Activated T-cell treated with anti-CD3 and anti-CD28 coated beads, Interleukin-2, amount 50 U/mL, for 72 hours (primary cell): Measurements from ENCODE around the gene TCF12. TPM values are rescaled to one million over a fixed set of nuclear protein-coding genes. Genes with fewer than 3 reads are reported as not detected.

Source experiments
- ATAC-seq, 2 donors: fragments of 150-1000 bp; cut with Tn5 transposase; replicated peaks in 1 of 2; 2 replicates each; pipeline ENCODE4 v1.10.0; 2021; ENCODE audit warnings: moderate library complexity in 2 of 2, mild to moderate bottlenecking in 1 of 2
- DNase-seq, 2 donors: peaks; one replicate each; pipeline ENCODE4 v3.0.0; 2021 to 2022; ENCODE audit warnings: mixed read lengths in 1 of 2
- H3K27ac Mint-ChIP-seq: one replicate; pipeline ENCODE4 v1.8.0; 2022; ENCODE audit warnings: mild to moderate bottlenecking, moderate library complexity, mixed read lengths
- H3K27me3 Mint-ChIP-seq: one replicate; pipeline ENCODE4 v1.8.0; 2022; ENCODE audit warnings: low read depth, mixed read lengths
- H3K36me3 Mint-ChIP-seq, 2 donors: one replicate each; pipeline ENCODE4 v1.8.0; 2022; ENCODE audit warnings: mixed read lengths in 2 of 2, mild to moderate bottlenecking in 1 of 2; ENCODE audit not compliant: insufficient read depth in 2 of 2
- H3K4me1 Mint-ChIP-seq: one replicate; pipeline ENCODE4 v1.8.0; 2022; ENCODE audit warnings: low read depth, mixed read lengths
- H3K4me3 Mint-ChIP-seq, 2 donors: one replicate each; pipeline ENCODE4 v1.8.0; 2022; ENCODE audit warnings: mild to moderate bottlenecking in 2 of 2, mixed read lengths in 2 of 2, moderate library complexity in 2 of 2
- H3K9me3 Mint-ChIP-seq, 2 donors: one replicate each; pipeline ENCODE4 v1.8.0; 2022; ENCODE audit warnings: mixed read lengths in 2 of 2
- total RNA-seq, 2 donors: library from RNA; stranded (reverse); gene quantifications; one replicate each; pipeline ENCODE4 v1.2.3, GENCODE V29; 2022

TCF12 gene
- total RNA-seq, 2 donors from 2014 or later: 93.0 to 108 TPM

DNA sequence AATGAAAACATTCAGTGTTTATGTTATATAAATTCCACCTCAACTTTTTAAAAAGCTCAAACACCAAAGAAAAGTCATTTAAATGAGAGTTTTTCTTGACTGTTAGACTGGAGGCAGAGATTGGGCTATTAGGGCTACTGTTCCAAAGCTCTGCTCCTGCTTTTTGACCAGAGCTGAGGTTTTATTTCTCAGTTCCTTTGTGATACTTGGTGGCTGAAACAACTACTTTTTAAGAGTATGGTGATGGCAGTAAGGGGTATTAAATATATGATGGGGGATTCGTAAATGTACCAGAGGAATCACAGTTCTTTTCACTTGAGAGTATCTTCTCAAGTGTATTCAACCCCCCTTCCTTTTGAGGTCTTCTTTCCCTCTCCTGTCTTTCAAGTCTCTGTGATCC is 271.8 kb downstream of the TCF12 start:
- H3K27ac Mint-ChIP-seq: no peak overlapping the region
- no peaks in the 10 kb centered on the region for H3K4me1 Mint-ChIP-seq
- H3K27me3 Mint-ChIP-seq: no peaks in the 10 kb centered on the region
- no peak for ATAC-seq
- H3K9me3 Mint-ChIP-seq: peaks cover 1 to 2% of the 10 kb centered on the region in 2 donors
- H3K4me3 Mint-ChIP-seq: no peak overlapping the region
- DNase-seq: no peak
- peaks cover 2 to 21% of the 10 kb centered on the region in 2 donors for H3K36me3 Mint-ChIP-seq

- DNase-seq (no peak), ATAC-seq (no peak)
- no peaks in the 10 kb centered on the region for H3K4me1 Mint-ChIP-seq
- H3K36me3 Mint-ChIP-seq: peaks cover 0 to 16% of the 10 kb centered on the region in 2 donors
- H3K4me3 Mint-ChIP-seq: no peak overlapping the region
- no peaks in the 10 kb centered on the region for H3K27me3 Mint-ChIP-seq
- no peaks in the 10 kb centered on the region for H3K9me3 Mint-ChIP-seq
- H3K27ac Mint-ChIP-seq: no peak overlapping the region
Measured at GRCh38 chr15:57193161-57193560, 274.7 kb downstream of the TCF12 start.

- peaks cover 0 to 16% of the 10 kb centered on the region in 2 donors for H3K36me3 Mint-ChIP-seq
Measured at GRCh38 chr15:57195326-57195725, 276.9 kb downstream of the TCF12 start.

GRCh38 chr15:57196865-57197264 is 278.4 kb downstream of the TCF12 start:
- DNase-seq (no peak), ATAC-seq (no peak)
- no peaks in the 10 kb centered on the region for H3K4me1 Mint-ChIP-seq
- no peaks in the 10 kb centered on the region for H3K27me3 Mint-ChIP-seq
- no peak overlapping the region for H3K4me3 Mint-ChIP-seq
- H3K9me3 Mint-ChIP-seq: no peaks in the 10 kb centered on the region
- H3K36me3 Mint-ChIP-seq: peaks cover 0 to 13% of the 10 kb centered on the region in 2 donors
- no peak overlapping the region for H3K27ac Mint-ChIP-seq

More at GRCh38 chr15:57195326-57195725, 276.9 kb downstream of the TCF12 start:
- H3K27me3 Mint-ChIP-seq: no peaks in the 10 kb centered on the region
- no peak overlapping the region for H3K4me3 Mint-ChIP-seq
- DNase-seq (no peak), ATAC-seq (no peak)
- no peak overlapping the region for H3K27ac Mint-ChIP-seq
- H3K4me1 Mint-ChIP-seq: no peaks in the 10 kb centered on the region
- H3K9me3 Mint-ChIP-seq: no peaks in the 10 kb centered on the region

DNA sequence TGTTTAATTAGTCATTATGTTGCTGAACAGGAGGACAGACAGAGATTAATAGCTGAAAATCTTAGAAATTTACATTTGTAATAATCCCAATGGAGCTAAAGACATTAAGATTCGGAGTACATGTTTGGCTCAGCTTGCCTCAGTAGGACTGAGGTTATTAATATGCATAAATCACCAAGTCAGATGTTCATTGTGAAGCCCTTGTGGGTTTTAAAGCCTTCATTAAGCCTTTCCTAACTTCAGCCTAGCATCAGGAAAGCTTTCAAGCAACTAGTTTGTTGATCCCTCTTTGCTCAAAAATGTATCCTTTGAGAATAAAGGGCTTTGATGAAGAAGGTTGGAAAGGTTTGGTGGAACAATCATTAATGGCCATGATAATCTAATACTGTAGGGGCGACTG is 279.7 kb downstream of the TCF12 start:
- ATAC-seq (no peak), DNase-seq (no peak)
- H3K36me3 Mint-ChIP-seq: peaks cover 0 to 10% of the 10 kb centered on the region in 2 donors
- H3K4me3 Mint-ChIP-seq: no peak overlapping the region
- no peaks in the 10 kb centered on the region for H3K4me1 Mint-ChIP-seq
- peak overlapping the region; percentile 65 for H3K27ac Mint-ChIP-seq
- H3K9me3 Mint-ChIP-seq: no peaks in the 10 kb centered on the region
- H3K27me3 Mint-ChIP-seq: no peaks in the 10 kb centered on the region

DNA sequence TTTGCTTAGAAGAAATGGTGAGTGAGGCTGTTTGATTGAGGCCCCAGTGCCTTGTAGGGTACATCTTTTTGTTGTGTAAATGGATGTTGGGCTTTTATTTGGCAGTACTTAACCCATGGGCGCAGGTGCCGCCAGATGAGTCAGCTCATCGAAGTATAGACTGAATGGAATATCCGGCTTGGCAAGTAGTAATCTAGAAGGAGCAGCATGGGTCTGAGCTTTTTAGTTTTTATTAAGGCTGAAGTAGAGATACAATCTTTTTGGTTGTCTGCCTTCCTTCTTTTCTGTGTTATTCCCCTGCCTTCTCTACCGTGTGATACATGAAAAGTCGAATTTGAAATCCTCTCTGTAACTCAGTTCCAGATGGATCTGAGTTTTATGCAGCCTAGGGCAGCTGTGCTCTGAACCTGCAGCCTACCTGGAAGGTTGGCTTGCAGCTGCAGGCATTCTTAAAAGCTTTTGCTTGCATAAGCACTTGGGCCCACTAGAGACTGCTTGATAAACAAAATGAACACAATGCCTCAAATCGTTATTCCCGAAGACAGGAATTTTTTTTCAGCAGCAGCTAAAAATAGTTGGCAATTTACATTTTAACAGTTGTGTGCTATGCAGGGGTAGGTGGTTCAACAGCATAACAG is 280.3 kb downstream of the TCF12 start:
- Mint-ChIP-seq H3K27ac (no peak overlapping the region), H3K4me1 (no peaks in the 10 kb centered on the region), H3K4me3 (no peak overlapping the region), H3K27me3 (no peaks in the 10 kb centered on the region), H3K9me3 (no peaks in the 10 kb centered on the region), H3K36me3 (peaks cover 0 to 8% of the 10 kb centered on the region in 2 donors)
- DNase-seq (no peak), ATAC-seq (no peak)

GRCh38 chr15:57201578-57201977 is 283.1 kb downstream of the TCF12 start:
- no peaks in the 10 kb centered on the region for H3K27me3 Mint-ChIP-seq
- H3K4me1 Mint-ChIP-seq: no peaks in the 10 kb centered on the region
- H3K36me3 Mint-ChIP-seq: peaks cover 0 to 6% of the 10 kb centered on the region in 2 donors
- no peak for DNase-seq
- H3K4me3 Mint-ChIP-seq: no peak overlapping the region
- H3K9me3 Mint-ChIP-seq: no peaks in the 10 kb centered on the region
- no peak overlapping the region for H3K27ac Mint-ChIP-seq
- ATAC-seq: no peak

DNA sequence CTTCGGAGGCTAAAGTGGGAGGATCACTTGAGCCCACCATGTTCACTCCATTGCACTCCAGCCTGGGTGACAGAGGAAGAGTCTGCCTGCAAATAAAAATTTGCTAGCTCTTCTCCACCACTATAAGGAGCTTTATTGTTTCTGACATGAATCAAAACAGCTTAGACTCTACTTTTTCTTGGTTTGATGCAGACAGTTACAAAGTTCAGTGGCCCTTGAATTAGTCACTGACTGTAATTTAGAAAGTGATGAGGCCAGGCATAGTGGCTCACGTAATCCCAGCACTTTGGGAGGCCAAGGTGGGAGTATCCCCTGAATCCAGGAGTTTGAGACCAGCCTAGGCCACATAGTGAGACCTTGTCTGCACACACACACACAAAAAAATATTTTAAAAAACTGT is 285.5 kb downstream of the TCF12 start:
- H3K4me1 Mint-ChIP-seq: no peaks in the 10 kb centered on the region
- ATAC-seq: peak in 1 of 2 donors; percentile 64
- H3K36me3 Mint-ChIP-seq: no peaks in the 10 kb centered on the region
- no peak overlapping the region for H3K4me3 Mint-ChIP-seq
- no peak overlapping the region for H3K27ac Mint-ChIP-seq
- H3K27me3 Mint-ChIP-seq: no peaks in the 10 kb centered on the region
- no peak for DNase-seq
- no peaks in the 10 kb centered on the region for H3K9me3 Mint-ChIP-seq

- Mint-ChIP-seq H3K9me3 (no peaks in the 10 kb centered on the region), H3K4me3 (no peak overlapping the region), H3K4me1 (peaks cover 5% of the 10 kb centered on the region), H3K36me3 (peaks cover 0 to 2% of the 10 kb centered on the region in 2 donors), H3K27me3 (no peaks in the 10 kb centered on the region), H3K27ac (no peak overlapping the region)
- ATAC-seq: no peak
- DNase-seq: no peak
Measured at GRCh38 chr15:57205027-57205855, 286.8 kb downstream of the TCF12 start.

- H3K4me1 Mint-ChIP-seq: peaks cover 5% of the 10 kb centered on the region
- no peak for ATAC-seq
- no peaks in the 10 kb centered on the region for H3K27me3 Mint-ChIP-seq
Measured at GRCh38 chr15:57205996-57206395, 287.6 kb downstream of the TCF12 start.

DNA sequence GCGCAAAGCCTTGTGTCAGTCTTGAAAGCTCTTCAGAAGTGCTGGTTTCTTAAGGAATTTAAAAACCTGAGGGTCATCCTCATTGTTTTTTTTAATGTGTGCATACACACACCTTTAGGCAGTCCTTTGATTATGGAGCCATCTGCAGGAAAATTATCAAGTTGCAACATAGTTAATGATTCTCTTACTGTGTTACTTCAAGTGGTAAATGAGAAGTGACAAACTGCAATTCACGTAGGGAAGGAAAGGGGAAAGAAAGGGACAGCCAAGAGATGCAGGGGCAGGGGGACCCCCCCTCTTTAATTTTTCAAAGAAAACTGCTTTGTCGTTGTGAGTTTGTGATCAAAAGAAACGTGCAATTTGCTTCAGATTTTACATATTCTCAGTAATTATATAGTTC is 295.4 kb downstream of the TCF12 start:
- H3K27ac Mint-ChIP-seq: no peak overlapping the region
- H3K27me3 Mint-ChIP-seq: no peaks in the 10 kb centered on the region
- no peak for DNase-seq
- no peak for ATAC-seq
- no peak overlapping the region for H3K4me3 Mint-ChIP-seq
- H3K4me1 Mint-ChIP-seq: peaks cover 33% of the 10 kb centered on the region
- no peaks in the 10 kb centered on the region for H3K9me3 Mint-ChIP-seq
- peaks cover 0 to 2% of the 10 kb centered on the region in 2 donors for H3K36me3 Mint-ChIP-seq

More at GRCh38 chr15:57205996-57206395, 287.6 kb downstream of the TCF12 start:
- Mint-ChIP-seq H3K9me3 (no peaks in the 10 kb centered on the region), H3K4me3 (no peak overlapping the region), H3K27ac (no peak overlapping the region), H3K36me3 (peaks cover 0 to 2% of the 10 kb centered on the region in 2 donors)
- no peak for DNase-seq

DNA sequence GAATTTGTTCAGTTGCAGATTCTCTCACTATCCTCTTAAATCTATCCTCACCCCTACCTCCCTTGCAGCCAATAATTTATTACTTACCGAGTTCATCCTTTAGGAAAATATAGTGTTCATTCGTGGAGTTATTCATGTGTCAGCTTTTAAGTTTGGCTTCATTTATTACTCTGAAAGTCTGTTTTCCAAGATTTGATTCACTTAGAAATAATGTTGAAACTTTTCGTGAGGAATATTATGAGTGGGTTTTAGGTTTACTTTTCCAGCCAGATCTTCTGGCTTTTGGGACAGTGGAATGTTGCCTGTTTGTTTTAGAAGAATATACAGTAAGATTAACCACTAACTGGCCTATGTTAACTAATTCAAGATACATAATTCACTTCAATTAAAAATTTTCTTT is 296.9 kb downstream of the TCF12 start:
- H3K9me3 Mint-ChIP-seq: no peaks in the 10 kb centered on the region
- peaks cover 28% of the 10 kb centered on the region for H3K4me1 Mint-ChIP-seq
- no peak overlapping the region for H3K27ac Mint-ChIP-seq
- H3K4me3 Mint-ChIP-seq: no peak overlapping the region
- no peaks in the 10 kb centered on the region for H3K27me3 Mint-ChIP-seq
- no peaks in the 10 kb centered on the region for H3K36me3 Mint-ChIP-seq
- ATAC-seq: no peak
- DNase-seq: no peak

GRCh38 chr15:57215881-57216280 is 297.4 kb downstream of the TCF12 start:
- H3K27me3 Mint-ChIP-seq: no peaks in the 10 kb centered on the region
- peaks cover 28% of the 10 kb centered on the region for H3K4me1 Mint-ChIP-seq
- DNase-seq (no peak), ATAC-seq (no peak)
- no peaks in the 10 kb centered on the region for H3K9me3 Mint-ChIP-seq
- H3K27ac Mint-ChIP-seq: no peak overlapping the region
- H3K4me3 Mint-ChIP-seq: no peak overlapping the region
- no peaks in the 10 kb centered on the region for H3K36me3 Mint-ChIP-seq
